Fibroblast of pulmonary artery (primary cell): Measurements from ENCODE around the gene CCT3.
A peak's percentile ranks its signal among the peaks of the same experiment; 100 is the strongest.
"Not testable (repeated sequence)": the region's sequence is repeated elsewhere in the genome, so short reads cannot be mapped to it uniquely, and the experiment has no call there.

ENCODE experiments used
- DNase-seq: peaks from one replicate; pipeline ENCODE4 v3.0.0-alpha.2; 2010; ENCODE audit warnings: low read depth
- H3K4me3 ChIP-seq: replicated peaks from 2 replicates; pipeline ENCODE4 v1.5.1; 2011; ENCODE audit warnings: low read depth, mild to moderate bottlenecking, control low read depth, low read length, moderate library complexity
- TF ChIP-seq, protein P1 (sequence below): IDR thresholded peaks from 2 replicates; pipeline ENCODE4 v1.5.1; 2011; ENCODE audit warnings: mild to moderate bottlenecking, control low read depth, low read length, inconsistent platforms; ENCODE audit errors: missing control alignments

CCT3 gene

DNA sequence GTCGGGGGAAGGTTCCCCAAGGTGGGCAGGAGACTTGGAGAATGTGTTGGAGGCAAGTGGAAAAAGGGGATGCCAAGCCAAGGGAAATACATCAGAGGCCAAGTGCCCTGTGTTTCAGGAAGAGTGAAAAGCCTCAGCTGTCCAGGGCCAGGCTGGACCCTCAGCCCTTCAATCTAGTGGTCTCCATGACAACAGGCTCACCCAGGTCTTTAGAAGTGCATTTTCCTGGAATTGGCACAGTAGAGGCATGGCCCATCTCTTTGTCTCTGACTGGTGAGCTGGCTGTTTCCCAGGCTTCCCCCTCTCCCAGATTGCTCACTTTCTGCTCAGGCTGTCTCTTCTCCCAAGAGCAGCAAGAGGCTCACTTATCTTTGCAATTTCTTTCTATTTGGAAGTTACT is 20.5 kb upstream of the CCT3 start:
- no peak for DNase-seq
- TF ChIP-seq, protein P1, sequence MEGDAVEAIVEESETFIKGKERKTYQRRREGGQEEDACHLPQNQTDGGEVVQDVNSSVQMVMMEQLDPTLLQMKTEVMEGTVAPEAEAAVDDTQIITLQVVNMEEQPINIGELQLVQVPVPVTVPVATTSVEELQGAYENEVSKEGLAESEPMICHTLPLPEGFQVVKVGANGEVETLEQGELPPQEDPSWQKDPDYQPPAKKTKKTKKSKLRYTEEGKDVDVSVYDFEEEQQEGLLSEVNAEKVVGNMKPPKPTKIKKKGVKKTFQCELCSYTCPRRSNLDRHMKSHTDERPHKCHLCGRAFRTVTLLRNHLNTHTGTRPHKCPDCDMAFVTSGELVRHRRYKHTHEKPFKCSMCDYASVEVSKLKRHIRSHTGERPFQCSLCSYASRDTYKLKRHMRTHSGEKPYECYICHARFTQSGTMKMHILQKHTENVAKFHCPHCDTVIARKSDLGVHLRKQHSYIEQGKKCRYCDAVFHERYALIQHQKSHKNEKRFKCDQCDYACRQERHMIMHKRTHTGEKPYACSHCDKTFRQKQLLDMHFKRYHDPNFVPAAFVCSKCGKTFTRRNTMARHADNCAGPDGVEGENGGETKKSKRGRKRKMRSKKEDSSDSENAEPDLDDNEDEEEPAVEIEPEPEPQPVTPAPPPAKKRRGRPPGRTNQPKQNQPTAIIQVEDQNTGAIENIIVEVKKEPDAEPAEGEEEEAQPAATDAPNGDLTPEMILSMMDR = no peak
- no peak overlapping the region for H3K4me3 ChIP-seq

DNA sequence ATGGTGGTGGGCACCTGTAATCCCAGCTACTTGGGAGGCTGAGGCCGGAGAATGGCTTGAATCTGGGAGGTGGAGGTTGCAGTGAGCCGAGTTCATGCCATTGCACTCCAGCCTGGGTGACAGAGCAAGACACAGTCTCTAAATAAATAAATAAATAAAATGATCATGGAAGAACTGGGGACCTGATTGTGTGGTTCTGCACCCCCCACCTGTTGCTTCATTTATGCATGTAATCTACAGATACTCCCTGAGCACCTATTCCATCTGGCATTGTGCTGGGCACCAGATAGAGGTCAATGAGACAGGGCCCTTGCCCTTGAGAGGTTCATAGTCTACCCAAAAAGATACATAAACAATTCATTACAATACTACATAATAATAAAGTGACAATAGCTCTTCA is 19.9 kb upstream of the CCT3 start:
- no peak overlapping the region for H3K4me3 ChIP-seq
- TF ChIP-seq, protein P1 = no peak
- DNase-seq = no peak

DNA sequence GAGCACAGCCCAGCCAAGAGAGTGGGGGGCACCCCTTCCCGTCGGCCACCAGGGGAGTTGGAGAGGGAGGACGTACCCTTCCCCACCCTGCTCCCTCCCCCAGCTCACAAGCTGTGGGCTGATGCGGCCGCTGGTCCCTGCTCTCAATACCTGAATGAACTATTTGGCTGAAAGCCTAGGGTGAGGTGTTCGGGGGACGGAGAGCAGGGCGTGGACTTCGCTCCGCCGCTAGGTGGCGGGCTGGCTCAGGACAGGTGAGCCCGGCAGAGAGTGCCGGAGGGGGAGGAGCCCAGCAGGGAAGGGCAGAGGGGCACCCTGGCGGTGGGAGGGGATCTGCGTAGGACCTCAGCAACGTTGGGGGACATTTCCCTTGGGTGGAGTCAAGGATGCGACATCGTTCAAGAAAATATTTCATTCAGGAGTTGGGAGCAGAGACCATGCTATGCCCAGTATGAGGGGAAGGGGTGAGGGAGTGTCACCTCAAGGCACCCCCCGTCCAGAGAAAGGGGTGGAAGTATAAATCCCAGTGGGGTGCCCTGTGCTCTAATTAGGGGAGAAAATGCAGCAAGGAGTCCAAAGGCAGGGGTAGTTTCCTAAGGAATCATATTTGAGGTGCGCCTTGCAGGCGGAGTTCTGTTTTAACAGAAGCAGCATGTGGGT is 18.9 kb upstream of the CCT3 start:
- H3K4me3 ChIP-seq = no peak overlapping the region
- DNase-seq = peak; percentile 33

DNA sequence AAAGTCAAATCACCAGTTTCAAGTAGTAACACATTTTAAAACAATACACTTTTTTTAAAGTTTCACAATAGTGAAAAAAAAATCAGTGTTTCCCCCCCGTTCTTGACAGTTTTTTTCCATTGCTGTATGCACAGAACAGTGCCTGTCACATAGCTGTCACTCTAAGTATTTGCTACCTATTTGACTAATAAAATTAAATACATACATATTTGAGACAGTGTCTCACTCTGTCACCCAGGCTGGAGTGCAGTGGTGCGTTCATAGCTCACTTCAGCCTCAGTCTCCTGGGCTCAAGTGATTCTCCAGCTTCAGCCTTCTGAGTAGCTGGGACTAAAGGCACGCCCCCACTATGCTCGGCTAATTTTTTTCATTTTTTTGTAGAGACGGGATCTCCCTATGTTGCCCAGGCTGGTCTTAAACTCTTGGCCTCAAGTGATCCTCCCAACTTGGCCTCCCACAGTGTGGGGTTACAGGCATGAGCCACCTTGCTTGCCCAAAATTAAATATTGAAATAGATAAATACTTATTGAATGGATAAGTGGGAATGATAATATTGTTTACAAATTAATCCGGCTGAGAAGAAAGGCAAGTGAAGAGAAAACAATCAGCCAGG is 18.3 kb upstream of the CCT3 start:
- TF ChIP-seq, protein P1 = no peak
- no peak overlapping the region for H3K4me3 ChIP-seq
- DNase-seq = no peak

More for the DNA sequence above, 18.9 kb upstream of the CCT3 start:
- TF ChIP-seq, protein P1 = peak; percentile 86

DNA sequence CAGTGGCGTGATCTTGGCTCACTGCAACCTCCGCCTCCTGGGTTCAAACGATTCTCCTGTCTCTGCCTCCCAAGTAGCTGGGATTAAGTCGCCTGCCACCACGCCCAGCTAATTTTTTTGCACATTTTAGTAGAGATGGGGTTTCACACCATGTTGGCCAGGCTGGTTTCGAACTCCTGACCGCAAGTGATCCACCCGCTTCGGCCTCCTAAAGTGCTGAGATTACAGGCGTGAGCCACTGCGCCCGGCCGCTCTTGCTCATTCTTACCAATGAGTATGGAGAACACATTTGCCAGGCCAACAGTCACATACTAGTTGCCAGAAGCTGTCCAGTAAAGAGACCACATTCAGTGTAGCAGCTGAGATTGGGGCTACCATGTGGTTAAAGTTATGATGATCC is 14.4 kb upstream of the CCT3 start:
- not testable (repeated sequence) for DNase-seq, H3K4me3 ChIP-seq

DNA sequence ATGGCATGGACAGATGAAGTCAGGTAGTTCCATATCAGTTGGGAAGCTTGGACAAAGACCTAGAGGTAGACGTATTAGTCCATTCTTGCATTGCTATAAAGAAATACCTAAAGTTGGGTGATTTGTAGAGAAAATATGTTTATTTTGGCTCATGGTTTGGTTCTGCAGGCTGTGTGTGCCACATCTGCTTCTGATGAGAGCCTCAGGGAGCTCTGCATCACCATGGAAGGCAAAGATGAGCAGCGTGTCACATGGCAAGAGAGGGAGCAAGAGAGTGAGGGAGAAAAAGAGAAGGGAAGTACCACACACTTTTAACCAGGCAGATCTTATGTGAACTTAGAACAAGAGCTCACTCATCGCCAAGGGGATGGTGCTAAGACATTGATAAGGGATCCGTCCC is 9.2 kb upstream of the CCT3 start:
- no peak overlapping the region for H3K4me3 ChIP-seq

DNA sequence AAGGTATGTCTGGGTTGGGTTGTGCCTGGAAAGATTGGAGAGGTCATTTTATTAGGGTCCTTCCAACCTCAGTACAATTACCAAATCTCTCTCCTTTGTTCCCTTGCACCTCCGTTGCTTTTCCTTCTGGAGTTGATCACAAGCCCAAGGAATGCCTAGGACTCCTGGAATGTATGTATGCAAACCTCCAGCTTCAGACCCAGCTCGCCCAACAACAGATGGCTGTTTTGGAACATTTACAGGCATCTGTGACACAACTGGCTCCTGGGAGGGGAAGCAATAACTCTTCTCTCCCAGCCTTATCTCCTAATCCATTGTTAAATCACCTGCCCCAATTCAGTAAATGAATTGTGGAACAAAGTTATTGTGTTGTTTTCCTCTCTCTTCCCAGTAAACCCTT is 8.5 kb upstream of the CCT3 start:
- DNase-seq = peak; percentile 40
- no peak overlapping the region for H3K4me3 ChIP-seq
- TF ChIP-seq, protein P1 = no peak

More for the DNA sequence above, 9.2 kb upstream of the CCT3 start:
- TF ChIP-seq, protein P1 = no peak
- peak; percentile 14 for DNase-seq

DNA sequence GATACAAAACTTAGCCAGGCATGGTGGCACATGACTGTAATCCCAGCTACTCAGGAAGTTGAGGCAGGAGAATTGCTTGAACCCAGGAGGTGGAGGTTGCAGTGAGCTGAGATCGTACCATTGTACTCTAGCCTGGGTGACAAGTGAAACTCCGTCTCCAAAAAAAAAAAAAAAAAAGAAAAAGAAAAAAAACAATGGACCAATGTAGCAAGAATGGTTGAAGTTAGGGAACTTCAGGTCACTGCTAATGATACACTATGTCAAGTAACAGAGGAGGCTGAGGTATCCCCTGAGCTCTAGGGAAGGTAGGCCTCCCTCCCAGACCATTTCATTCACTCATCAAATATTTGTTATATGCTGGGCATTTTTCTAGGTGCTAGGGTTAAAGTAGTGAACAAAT is 7.9 kb upstream of the CCT3 start:
- DNase-seq, H3K4me3 ChIP-seq: not testable (repeated sequence)
